ENCODE data around the gene EFCAB12. TPM values are rescaled to one million over a fixed set of nuclear protein-coding genes. Genes with fewer than 3 reads are reported as not detected.

EFCAB12 gene
- total and polyA plus RNA-seq, 2 donors (not counting 3 experiments of a cell fraction or from before 2014, with no cell fraction given), result 0.15 to 0.49 TPM

DNA sequence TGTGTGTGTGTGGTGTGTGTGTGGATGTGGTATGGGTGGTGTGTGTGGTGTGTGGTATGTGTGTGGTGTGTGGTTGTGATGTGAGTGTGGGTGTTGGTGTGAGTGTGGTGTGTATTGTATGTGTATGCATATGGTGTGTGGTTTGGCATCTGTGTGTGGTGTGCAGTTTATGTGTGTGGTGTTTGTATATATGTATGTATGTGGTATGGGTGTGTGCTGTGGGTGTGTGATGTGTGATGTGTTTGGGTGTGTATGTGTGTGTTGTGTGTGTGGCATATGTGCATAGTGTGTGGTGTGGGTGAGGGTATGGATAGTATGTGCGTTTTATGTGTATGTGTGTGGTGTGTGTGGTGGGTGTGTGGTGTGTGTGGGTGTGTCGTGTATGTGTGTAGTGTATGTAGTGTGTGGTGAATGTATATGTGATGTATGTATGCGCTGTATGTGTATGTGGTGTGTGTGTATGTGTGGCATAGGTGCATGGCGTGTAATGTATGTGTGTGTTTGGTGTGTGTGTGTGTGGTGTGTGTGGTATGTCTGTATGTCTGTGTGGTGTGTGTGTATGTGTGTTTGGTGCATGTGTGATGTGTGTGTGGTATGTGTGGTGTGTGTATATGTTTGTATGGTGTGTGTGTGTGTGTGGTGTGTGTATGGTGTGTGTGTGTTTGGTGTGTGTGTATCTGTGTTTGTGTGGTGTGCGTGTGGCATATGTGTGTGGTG is 58.0 kb downstream of the EFCAB12 start:
- H3K27ac ChIP-seq (ENCODE audit: insufficient read depth, low read depth, low read length), result no peak overlapping the region
- H3K27me3 ChIP-seq (ENCODE audit: control insufficient read depth in 2 of 2, insufficient read depth in 2 of 2, low read length in 2 of 2), result no peaks in the 10 kb centered on the region
- CTCF ChIA-PET, result interaction anchor here (2.0 kb wide), 1 partner anchor 13 kb away, joined by 10 read pairs; no protein-coding TSS in a partner anchor
- H4K20me1 ChIP-seq (replicated peaks; ENCODE audit: control insufficient read depth, extremely low read depth, insufficient read depth, low read length), result no peaks in the 10 kb centered on the region
- no peaks in the 10 kb centered on the region for H3K79me2 ChIP-seq (ENCODE audit: control insufficient read depth, insufficient read depth, low read length)
- dilution Hi-C loops (cut with MboI; ENCODE audit: extremely low pct_ligation_motif_present, low sequenced_read_pairs), result no loop called here
- no TSS peak for BruUV-seq (replicated peaks)
- POLR2A ChIA-PET, result no interaction called here
- H2AFZ ChIP-seq (ENCODE audit: low read depth, low read length), result no peak overlapping the region
- intact Hi-C loops (cut with micrococcal nuclease), result no loop called here
- H3K9me3 ChIP-seq (replicated peaks; ENCODE audit: control insufficient read depth, insufficient read depth, low read length), result no peaks in the 10 kb centered on the region
- H3K4me1 ChIP-seq (ENCODE audit: control insufficient read depth, extremely low read depth, insufficient read depth, low read length), result no peaks in the 10 kb centered on the region
- DNase-seq (ENCODE audit: low read depth, low spot score) (no peak), FAIRE-seq (peak; percentile 35)
- H3K4me3 ChIP-seq (replicated peaks in 1 of 3; ENCODE audit: insufficient read depth in 1 of 3, low read depth in 1 of 3, low read length in 3 of 3), result no peak overlapping the region
- H3K9ac ChIP-seq (replicated peaks; ENCODE audit: extremely low read depth, insufficient read depth, low read length), result no peak overlapping the region
- no peaks in the 10 kb centered on the region for H3K36me3 ChIP-seq (ENCODE audit: control insufficient read depth in 2 of 2, extremely low read depth in 1 of 2, insufficient read depth in 2 of 2, low read length in 2 of 2)
- TF ChIP-seq EZH2 (IDR thresholded peaks at IDR 0.05; ENCODE audit: borderline replicate concordance, low read depth, low read length, severe bottlenecking) (no peak), FOS (IDR thresholded peaks at IDR 0.05; ENCODE audit: borderline replicate concordance, insufficient read depth, low read length) (no peak), JUN (IDR thresholded peaks at IDR 0.05; ENCODE audit: borderline replicate concordance, insufficient read depth, insufficient read length, low read depth) (no peak), POLR2AphosphoS5 (IDR thresholded peaks at IDR 0.05; ENCODE audit: insufficient read depth, low read depth, low read length) (no peak)
- TF ChIP-seq, protein P1, sequence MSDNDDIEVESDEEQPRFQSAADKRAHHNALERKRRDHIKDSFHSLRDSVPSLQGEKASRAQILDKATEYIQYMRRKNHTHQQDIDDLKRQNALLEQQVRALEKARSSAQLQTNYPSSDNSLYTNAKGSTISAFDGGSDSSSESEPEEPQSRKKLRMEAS (IDR thresholded peaks at IDR 0.05; ENCODE audit: insufficient read depth, insufficient read length), result no peak
- H3K4me2 ChIP-seq (ENCODE audit: insufficient read depth, low read length), result no peak overlapping the region
- no peaks in the 10 kb centered on the region for H3K9me1 ChIP-seq (replicated peaks; ENCODE audit: control insufficient read depth, extremely low read depth, insufficient read depth, low read length)

DNA sequence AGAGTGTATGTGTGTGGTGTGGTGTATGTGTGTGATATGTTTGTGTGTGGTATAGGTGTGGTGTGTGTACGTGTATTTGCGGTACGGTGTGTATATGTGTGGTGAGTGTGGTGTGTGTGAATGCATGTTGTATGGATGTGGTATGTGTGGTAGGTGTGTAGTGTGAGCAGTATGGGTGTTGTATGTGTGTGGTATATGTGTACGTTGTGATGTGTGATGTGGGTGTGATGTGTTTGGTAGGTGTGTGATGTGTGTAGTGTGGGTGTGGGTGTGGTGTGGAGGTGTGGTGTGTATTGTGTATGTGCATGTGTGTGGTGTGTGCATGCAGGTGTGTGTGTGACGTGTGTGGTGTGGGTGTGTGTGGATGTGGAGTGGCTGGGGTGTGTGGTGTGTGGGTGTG is 58.7 kb downstream of the EFCAB12 start:
- no peak overlapping the region for H3K27ac ChIP-seq (ENCODE audit: insufficient read depth, low read depth, low read length)
- H3K79me2 ChIP-seq (ENCODE audit: control insufficient read depth, insufficient read depth, low read length), result no peaks in the 10 kb centered on the region
- no peaks in the 10 kb centered on the region for H3K36me3 ChIP-seq (ENCODE audit: control insufficient read depth in 2 of 2, extremely low read depth in 1 of 2, insufficient read depth in 2 of 2, low read length in 2 of 2)
- ChIA-PET CTCF (no interaction called here), POLR2A (no interaction called here)
- no peaks in the 10 kb centered on the region for H4K20me1 ChIP-seq (replicated peaks; ENCODE audit: control insufficient read depth, extremely low read depth, insufficient read depth, low read length)
- no peaks in the 10 kb centered on the region for H3K27me3 ChIP-seq (ENCODE audit: control insufficient read depth in 2 of 2, insufficient read depth in 2 of 2, low read length in 2 of 2)
- TF ChIP-seq GATA2 (IDR thresholded peaks at IDR 0.05; ENCODE audit: insufficient read depth, insufficient read length, low read depth, low read length), result no peak
- no peaks in the 10 kb centered on the region for H3K9me1 ChIP-seq (replicated peaks; ENCODE audit: control insufficient read depth, extremely low read depth, insufficient read depth, low read length)
- no peak overlapping the region for H2AFZ ChIP-seq (ENCODE audit: low read depth, low read length)
- no peaks in the 10 kb centered on the region for H3K4me1 ChIP-seq (ENCODE audit: control insufficient read depth, extremely low read depth, insufficient read depth, low read length)
- no peak overlapping the region for H3K4me2 ChIP-seq (ENCODE audit: insufficient read depth, low read length)
- no TSS peak for BruUV-seq (replicated peaks)
- no peak for FAIRE-seq
- no peaks in the 10 kb centered on the region for H3K9me3 ChIP-seq (replicated peaks; ENCODE audit: control insufficient read depth, insufficient read depth, low read length)
- dilution Hi-C loops (cut with MboI; ENCODE audit: extremely low pct_ligation_motif_present, low sequenced_read_pairs), result no loop called here
- DNase-seq (ENCODE audit: low read depth, low spot score), result no peak
- no peak overlapping the region for H3K9ac ChIP-seq (replicated peaks; ENCODE audit: extremely low read depth, insufficient read depth, low read length)
- H3K4me3 ChIP-seq (replicated peaks in 1 of 3; ENCODE audit: insufficient read depth in 1 of 3, low read depth in 1 of 3, low read length in 3 of 3), result no peak overlapping the region
- intact Hi-C loops (cut with micrococcal nuclease), result no loop called here

All from endothelial cell of umbilical vein (primary cell).